Gastrocnemius medialis (tissue), 4 donors: ENCODE results near the gene MAPK11.

Source experiments
- CTCF ChIP-seq, 5 experiments: fragments of 450-650 bp in 3 of 5; fragments of 200-600 bp in 2 of 5; sonication (generic) in 2 of 5; IDR thresholded peaks in 4 of 5; conservative IDR thresholded peaks in 1 of 5; 1 replicate in 4 of 5; 2 replicates in 1 of 5; pipeline ENCODE4 v1.5.1; 2016 to 2019; ENCODE audit warnings: antibody characterized with exemption in 5 of 5, mild to moderate bottlenecking in 3 of 5, moderate library complexity in 3 of 5
- POLR2A ChIP-seq, 2 donors: fragments of 450-650 bp; IDR thresholded peaks; one replicate each; pipeline ENCODE4 v1.6.1; 2017; ENCODE audit warnings: antibody characterized with exemption in 2 of 2, mild to moderate bottlenecking in 2 of 2, moderate library complexity in 2 of 2

GRCh38 chr22:50305393-50305922 is 35.3 kb upstream of the MAPK11 start:
- TF ChIP-seq CTCF (IDR thresholded peaks at IDR 0.05 in 4 of 5, conservative IDR thresholded peaks at IDR 0.05 in 1 of 5) (no peak), POLR2A (IDR thresholded peaks at IDR 0.05) (no peak)
